HepG2 (cell line): ENCODE measurements around the gene FAM110A. TPM values are rescaled to one million over a fixed set of nuclear protein-coding genes. Genes with fewer than 3 reads are reported as not detected.

Source experiments
- CAMTA2 ChIP-seq: sonication (generic); formaldehyde crosslinking; IDR thresholded peaks from 2 replicates; pipeline ENCODE4 v1.4.0; 2020; ENCODE audit warnings: mild to moderate bottlenecking, missing genetic modification reagents, borderline replicate concordance
- DBP ChIP-seq: sonication (generic); formaldehyde crosslinking; IDR thresholded peaks from 2 replicates; pipeline ENCODE4 v1.4.0; 2020; ENCODE audit warnings: missing genetic modification reagents; ENCODE audit errors: not compliant biosample characterization
- GMEB2 ChIP-seq: IDR thresholded peaks from 2 replicates; pipeline ENCODE4 v1.6.1; 2016; ENCODE audit warnings: missing biosample characterization, missing genetic modification reagents, low read depth
- HNF4A ChIP-seq: sonication (generic); formaldehyde crosslinking; IDR thresholded peaks from 2 replicates; pipeline ENCODE4 v1.4.0; 2020; ENCODE audit warnings: missing genetic modification reagents
- JDP2 ChIP-seq: sonication (generic); formaldehyde crosslinking; IDR thresholded peaks from 2 replicates; pipeline ENCODE4 v1.8.1; 2022; ENCODE audit warnings: missing genetic modification reagents, borderline replicate concordance
- RAD51 ChIP-seq: fragments of 450-650 bp; IDR thresholded peaks from 2 replicates; pipeline ENCODE4 v1.6.1; 2016; ENCODE audit warnings: borderline replicate concordance
- TRAFD1 ChIP-seq: sonication (generic); formaldehyde crosslinking; IDR thresholded peaks from 2 replicates; pipeline ENCODE4 v1.5.1; 2020; ENCODE audit warnings: missing genetic modification reagents, mild to moderate bottlenecking, borderline replicate concordance
- ZBTB42 ChIP-seq: sonication (generic); formaldehyde crosslinking; IDR thresholded peaks from 2 replicates; pipeline ENCODE4 v1.5.0; 2020; ENCODE audit warnings: mild to moderate bottlenecking, missing genetic modification reagents
- ZNF317 ChIP-seq: sonication (generic); formaldehyde crosslinking; IDR thresholded peaks from 2 replicates; pipeline ENCODE4 v1.5.0; 2020; ENCODE audit warnings: mild to moderate bottlenecking, missing genetic modification reagents
- ZNF333 ChIP-seq: sonication (generic); formaldehyde crosslinking; IDR thresholded peaks from 2 replicates; pipeline ENCODE4 v1.4.0; 2020; ENCODE audit warnings: mild to moderate bottlenecking, missing genetic modification reagents, borderline replicate concordance
- ZNF407 ChIP-seq: sonication (generic); formaldehyde crosslinking; IDR thresholded peaks from one replicate; pipeline ENCODE4 v1.5.1; 2020; ENCODE audit warnings: mild to moderate bottlenecking, missing genetic modification reagents; ENCODE audit errors: not compliant biosample characterization
- ZNF530 ChIP-seq: sonication (generic); formaldehyde crosslinking; IDR thresholded peaks from 2 replicates; pipeline ENCODE4 v1.5.0; 2020; ENCODE audit warnings: low read depth, mild to moderate bottlenecking, missing genetic modification reagents
- ZXDC ChIP-seq: sonication (generic); formaldehyde crosslinking; IDR thresholded peaks from 2 replicates; pipeline ENCODE4 v1.5.0; 2020; ENCODE audit warnings: mild to moderate bottlenecking, missing genetic modification reagents
- polyA plus RNA-seq, 8 experiments: library from polyadenylated mRNA; depleted of rRNA in 3 of 8; stranded (reverse) in 7 of 8; unstranded in 1 of 8; fragments of >200 nt; fragmentation: Illumina TruSeq in 4 of 8; extraction: Trizol in 4 of 8; gene quantifications; 2 replicates each; pipeline versions ENCODE4 v1.2.1 to v1.2.3, GENCODE V29; 2011 to 2016; ENCODE audit warnings: low read depth in 4 of 8, missing spikeins in 1 of 8, mixed read lengths in 1 of 8; ENCODE audit not compliant: insufficient read depth in 1 of 8
- total RNA-seq, 5 experiments: library from RNA; depleted of rRNA; stranded (reverse); fragments of >200 nt; fragmentation: Illumina TruSeq; extraction: Trizol; gene quantifications; 2 replicates each; pipeline ENCODE4 v1.2.3, GENCODE V29; 2016; ENCODE audit warnings: low read depth in 1 of 5

Gene FAM110A
- total and polyA plus RNA-seq, 2 of the 13 experiments (the other 11 are each of a cell fraction or from before 2014, with no cell fraction given) = 1.9 TPM

GRCh38 chr20:840858-841567 is 7.5 kb downstream of the FAM110A start (continued):
- TF ChIP-seq ZXDC (CRISPR knock-in tag) = no peak
- no peak for TF ChIP-seq ZNF530
- no peak for TF ChIP-seq CAMTA2 (CRISPR knock-in tag)
- no peak for TF ChIP-seq RAD51
- no peak for TF ChIP-seq ZNF317 (CRISPR knock-in tag)
- TF ChIP-seq TRAFD1 (CRISPR knock-in tag) = no peak
- TF ChIP-seq ZBTB42 (CRISPR knock-in tag) = no peak
- TF ChIP-seq GMEB2 (CRISPR knock-in tag) = no peak
- no peak for TF ChIP-seq JDP2 (CRISPR knock-in tag)
- TF ChIP-seq ZNF407 (CRISPR knock-in tag) = no peak
- peak; percentile 6 for TF ChIP-seq HNF4A (CRISPR knock-in tag)
- TF ChIP-seq DBP (CRISPR knock-in tag) = no peak
- TF ChIP-seq ZNF333 (CRISPR knock-in tag) = 0 out of 2 replicates have a peak, but pooled peaks have one; percentile 21
